ENCODE data around the gene ST6GALNAC2.

GRCh38 chr17:76556765-76557367, 28.8 kb downstream of the ST6GALNAC2 start:
- TF ChIP-seq CTCF (IDR thresholded peaks at IDR 0.05) (no peak), POLR2A (IDR thresholded peaks at IDR 0.05) (no peak)
